PFSK-1 (cell line): ENCODE measurements around the gene NOP56.

ENCODE experiments used
- FOXP2 ChIP-seq: optimal IDR thresholded peaks from 2 replicates; pipeline ENCODE3; 2011; ENCODE audit warnings: borderline replicate concordance, control low read depth, inconsistent platforms; ENCODE audit not compliant: insufficient read depth; ENCODE audit errors: extremely low read length, extremely low read depth
- POLR2AphosphoS5 ChIP-seq: IDR thresholded peaks from 2 replicates; pipeline ENCODE4 v1.6.1; 2012; ENCODE audit warnings: low read depth, mild to moderate bottlenecking, control low read depth, low read length, moderate library complexity
- REST ChIP-seq, 2 experiments: IDR thresholded peaks; 2 replicates each; pipeline versions ENCODE4 v1.6.1 to v1.8.0; 2011 to 2012; ENCODE audit warnings: low read depth in 2 of 2, low read length in 2 of 2, control low read depth in 1 of 2, inconsistent platforms in 1 of 2, mild to moderate bottlenecking in 1 of 2, moderate library complexity in 1 of 2; ENCODE audit not compliant: insufficient read depth in 1 of 2
- SIN3A ChIP-seq: IDR thresholded peaks from 2 replicates; pipeline ENCODE4 v1.6.1; 2012; ENCODE audit warnings: mild to moderate bottlenecking, low read length, moderate library complexity, borderline replicate concordance; ENCODE audit not compliant: insufficient read depth
- TAF1 ChIP-seq: IDR thresholded peaks from 2 replicates; pipeline ENCODE4 v1.6.1; 2012; ENCODE audit warnings: low read length, control low read depth, borderline replicate concordance; ENCODE audit not compliant: insufficient read depth

GRCh38 chr20:2631228-2631627 lies 21.2 kb upstream of the NOP56 start:
- TF ChIP-seq REST (IDR thresholded peaks at IDR 0.05; ENCODE audit: insufficient read depth in 1 of 2, low read depth in 2 of 2, low read length in 2 of 2) = no peak
- TF ChIP-seq SIN3A = no peak
- TF ChIP-seq POLR2AphosphoS5 = no peak
- TF ChIP-seq FOXP2 = no peak
- TF ChIP-seq TAF1 = no peak
